GM10266 (cell line): ENCODE results near the gene NDFIP2.

ENCODE experiments used
- DNase-seq: peaks from one replicate; pipeline ENCODE4 v3.0.0; 2012; ENCODE audit errors: extremely low spot score
- CTCF ChIP-seq: IDR thresholded peaks from 2 replicates; pipeline ENCODE4 v1.5.1; 2012; ENCODE audit warnings: mild to moderate bottlenecking, low read depth; ENCODE audit not compliant: control insufficient read depth, insufficient read depth; ENCODE audit errors: missing control alignments

Gene NDFIP2

GRCh38 chr13:79458436-79458835 is 22.5 kb upstream of the NDFIP2 start:
- DNase-seq = no peak
- no peak for TF ChIP-seq CTCF

DNA sequence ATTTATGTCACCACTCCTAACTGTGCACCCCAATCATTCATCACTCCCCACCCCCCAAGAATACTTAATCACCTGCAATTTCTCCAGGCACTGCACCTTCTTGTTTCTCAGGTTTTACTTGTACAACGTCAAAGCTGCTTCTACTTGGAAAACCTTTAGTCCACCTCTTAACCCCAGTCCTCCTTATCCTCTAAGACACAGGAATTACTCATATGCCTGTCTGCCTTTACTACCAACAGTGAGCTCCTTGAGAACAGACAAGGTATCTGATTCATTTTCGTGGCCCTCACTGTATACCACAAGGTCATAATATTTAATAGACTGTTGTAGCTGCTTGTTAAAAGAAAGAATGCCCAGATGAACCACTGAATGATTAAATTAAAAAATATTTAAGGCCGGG is 21.0 kb upstream of the NDFIP2 start:
- no peak for TF ChIP-seq CTCF
- DNase-seq = no peak

DNA sequence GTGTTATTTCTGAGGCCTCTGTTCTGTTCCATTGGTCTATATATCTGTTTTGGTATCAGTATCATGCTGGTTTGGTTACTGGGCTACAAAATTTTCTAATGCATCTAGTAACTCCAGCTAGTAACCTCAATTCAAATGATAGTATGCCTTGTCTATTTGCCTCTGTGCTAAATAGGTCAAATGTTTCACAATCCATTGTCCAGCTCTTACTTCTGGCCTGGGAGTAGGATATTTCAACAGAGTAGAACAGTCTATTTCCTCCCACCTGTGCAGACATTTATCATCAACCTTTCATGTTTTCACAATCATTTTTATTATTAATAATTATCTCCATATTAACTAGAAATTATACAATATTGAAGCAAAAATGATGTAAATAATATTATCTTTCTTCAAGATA is 18.1 kb upstream of the NDFIP2 start:
- no peak for DNase-seq
- no peak for TF ChIP-seq CTCF

GRCh38 chr13:79463604-79464003 is 17.4 kb upstream of the NDFIP2 start:
- no peak for TF ChIP-seq CTCF
- DNase-seq = no peak

DNA sequence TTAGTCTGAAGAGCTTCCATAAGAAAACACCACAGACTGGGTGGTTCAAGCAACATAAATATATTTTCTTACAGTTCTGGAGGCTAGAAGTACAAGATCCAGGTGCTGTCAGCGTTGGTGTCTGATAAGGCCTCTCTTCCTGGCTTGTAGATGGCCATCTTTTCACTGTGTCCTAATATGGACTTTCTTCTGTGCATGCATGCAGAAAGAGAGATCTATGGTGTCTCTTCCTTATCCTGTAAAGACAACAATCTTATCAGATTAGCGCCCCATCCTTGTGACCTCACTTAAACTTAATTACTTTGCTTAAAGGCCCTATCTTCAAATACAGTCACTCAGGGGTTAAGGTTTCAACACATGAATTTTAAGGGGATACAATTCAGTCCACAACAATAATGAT is 14.1 kb upstream of the NDFIP2 start:
- TF ChIP-seq CTCF = no peak

GRCh38 chr13:79468402-79468801 is 12.6 kb upstream of the NDFIP2 start:
- no peak for DNase-seq
- no peak for TF ChIP-seq CTCF

More for the DNA sequence above, 14.1 kb upstream of the NDFIP2 start:
- DNase-seq = no peak

DNA sequence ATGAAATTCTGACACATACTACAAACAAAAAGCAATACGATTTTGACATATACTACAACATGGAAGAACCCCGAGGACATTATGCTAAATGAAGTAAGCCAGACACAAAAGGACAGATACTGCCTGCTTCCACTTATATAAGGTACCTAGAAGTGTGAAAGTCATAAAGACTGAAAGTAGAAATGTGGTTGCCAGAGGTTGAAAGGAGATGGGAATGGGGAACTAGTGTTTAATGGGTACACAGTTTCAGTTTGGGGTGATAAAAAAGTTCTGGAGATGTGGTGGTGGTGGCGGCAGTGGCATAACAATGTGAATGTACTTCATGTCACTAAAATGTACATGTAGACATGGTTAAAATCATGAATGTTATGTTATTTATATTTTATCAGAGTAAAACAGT is 12.1 kb upstream of the NDFIP2 start:
- TF ChIP-seq CTCF = no peak
- DNase-seq = no peak
